Stimulated activated naive CD8-positive, alpha-beta T cell treated with anti-CD3 and anti-CD28 coated beads, Interleukin-15, Interleukin-2, amounts not matched to agents 100 U/mL and 50 U/mL, for 24 hours (primary cell): Measurements from ENCODE around the gene KHDC3L.
"Not testable (repeated sequence)": the region's sequence is repeated elsewhere in the genome, so short reads cannot be mapped to it uniquely, and the experiment has no call there.

Experiments used
- ATAC-seq: fragments of 150-1000 bp; cut with Tn5 transposase; one replicate; pipeline ENCODE4 v1.10.0; 2021
- DNase-seq: peaks from one replicate; pipeline ENCODE4 v3.0.0; 2021

The KHDC3L gene

DNA sequence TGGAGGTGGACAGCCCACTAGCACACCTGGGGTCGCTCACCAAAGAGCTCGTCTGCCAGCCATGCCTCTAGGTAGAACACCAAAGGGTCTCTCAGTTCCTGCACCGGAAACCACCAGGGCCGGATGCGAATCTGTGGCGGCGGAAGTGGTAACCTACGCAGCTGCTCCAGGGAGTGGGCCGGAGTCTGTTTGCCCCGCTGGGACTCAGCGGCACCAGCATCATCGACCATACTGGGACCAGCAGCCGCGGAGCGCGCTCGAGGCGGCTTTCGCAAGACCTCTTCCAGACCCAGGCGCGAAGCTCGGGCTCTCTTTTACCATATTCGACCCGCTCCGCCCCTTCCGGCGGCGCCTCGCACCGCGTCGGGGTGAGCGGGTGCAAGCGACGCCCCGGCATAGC lies 7.1 kb downstream of the KHDC3L start, which contains the start of gene OOEP:
OOEP (minus strand) TSS at position 335 of the 400 bp plus-strand sequence; CDS start at position 230, 105 bp downstream.
- ATAC-seq (no peak), DNase-seq (no peak)

DNA sequence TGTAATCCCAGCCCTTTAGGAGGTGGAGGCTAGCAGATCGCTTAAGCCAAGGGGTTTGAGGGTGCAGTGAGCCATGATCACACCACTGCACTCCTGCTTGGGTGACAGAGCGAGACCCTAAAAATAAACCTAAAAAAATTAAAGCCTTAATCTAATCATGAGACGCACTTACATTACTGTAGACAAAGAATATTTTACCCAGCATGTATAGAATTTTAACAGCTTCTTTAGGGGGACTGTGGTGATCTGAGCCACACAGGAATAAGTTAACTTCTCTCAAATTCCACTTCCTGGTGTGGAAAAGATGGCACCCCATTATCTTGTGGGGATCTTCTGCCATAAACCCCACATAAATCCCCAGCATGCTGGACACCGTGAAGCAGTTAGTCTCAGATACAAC lies 9.5 kb downstream of the KHDC3L start:
- ATAC-seq (no peak), DNase-seq (no peak)

DNA sequence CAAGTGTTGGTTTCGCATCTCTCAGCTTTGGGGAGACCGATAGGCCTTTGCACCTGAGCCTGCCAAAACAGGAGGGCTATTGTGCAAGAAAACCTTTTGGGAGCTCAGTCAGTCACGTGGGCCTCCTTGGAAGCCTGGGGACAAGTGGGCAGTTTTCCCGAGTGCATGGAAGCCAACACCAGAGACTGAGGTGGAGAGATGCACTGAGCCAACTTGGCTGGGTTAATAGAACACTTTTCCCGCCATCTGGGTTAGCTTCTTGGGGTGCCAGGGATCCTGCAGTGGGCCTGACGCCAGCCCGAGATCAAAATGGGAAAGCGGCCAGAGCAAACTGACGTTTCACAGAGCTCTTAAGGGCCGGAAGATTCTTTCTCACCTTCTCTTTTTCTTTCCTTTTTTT lies 10.1 kb downstream of the KHDC3L start:
- ATAC-seq = no peak

DNA sequence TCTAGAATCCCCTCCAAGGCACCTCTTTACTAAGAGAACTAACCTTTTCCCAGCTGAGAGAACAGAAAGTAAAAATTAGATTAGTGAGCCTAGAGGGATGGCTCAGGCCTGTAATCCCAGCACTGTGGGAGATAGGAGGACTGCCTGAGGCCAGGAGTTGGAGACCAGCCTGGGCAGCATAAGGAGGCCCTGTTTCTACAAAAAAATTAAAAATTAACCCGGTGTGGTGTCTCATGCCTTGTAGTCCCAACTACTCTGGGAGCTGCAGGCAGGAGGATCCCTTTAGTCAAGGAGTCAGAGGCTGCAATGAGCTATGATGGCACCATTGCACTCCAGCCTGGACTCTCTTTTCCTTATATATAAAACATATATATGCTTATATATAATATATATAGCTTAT lies 12.8 kb downstream of the KHDC3L start:
- ATAC-seq (no peak), DNase-seq (no peak)

More for the DNA sequence above, 10.1 kb downstream of the KHDC3L start:
- no peak for DNase-seq

- DNase-seq (no peak), ATAC-seq (no peak)
These were observed 14.8 kb downstream of the KHDC3L start for GRCh38 chr6:73377225-73377624.

DNA sequence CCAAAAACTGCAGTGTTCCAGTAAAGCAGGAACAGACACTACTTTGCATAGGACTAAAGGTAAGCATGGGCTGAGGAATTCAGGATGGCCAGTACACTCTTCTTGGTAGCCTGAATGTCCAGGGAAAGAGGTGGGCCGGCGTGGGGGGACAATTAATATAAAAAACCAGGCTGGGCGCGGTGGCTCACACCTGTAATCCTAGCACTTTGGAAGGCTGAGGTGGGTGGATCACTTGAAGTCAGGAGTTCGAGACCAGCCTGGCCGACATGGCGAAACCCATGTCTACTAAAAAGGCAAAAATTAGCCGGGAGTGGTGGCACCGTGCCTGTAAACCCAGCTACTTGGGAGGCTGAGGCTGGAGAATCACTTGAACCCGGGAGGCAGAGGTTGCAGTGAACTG lies 19.1 kb downstream of the KHDC3L start:
- not testable (repeated sequence) for DNase-seq, ATAC-seq

GRCh38 chr6:73382462-73383113 lies 20.1 kb downstream of the KHDC3L start:
- ATAC-seq (no peak), DNase-seq (no peak)

GRCh38 chr6:73388433-73388799 lies 26.0 kb downstream of the KHDC3L start:
- DNase-seq (no peak), ATAC-seq (no peak)

DNA sequence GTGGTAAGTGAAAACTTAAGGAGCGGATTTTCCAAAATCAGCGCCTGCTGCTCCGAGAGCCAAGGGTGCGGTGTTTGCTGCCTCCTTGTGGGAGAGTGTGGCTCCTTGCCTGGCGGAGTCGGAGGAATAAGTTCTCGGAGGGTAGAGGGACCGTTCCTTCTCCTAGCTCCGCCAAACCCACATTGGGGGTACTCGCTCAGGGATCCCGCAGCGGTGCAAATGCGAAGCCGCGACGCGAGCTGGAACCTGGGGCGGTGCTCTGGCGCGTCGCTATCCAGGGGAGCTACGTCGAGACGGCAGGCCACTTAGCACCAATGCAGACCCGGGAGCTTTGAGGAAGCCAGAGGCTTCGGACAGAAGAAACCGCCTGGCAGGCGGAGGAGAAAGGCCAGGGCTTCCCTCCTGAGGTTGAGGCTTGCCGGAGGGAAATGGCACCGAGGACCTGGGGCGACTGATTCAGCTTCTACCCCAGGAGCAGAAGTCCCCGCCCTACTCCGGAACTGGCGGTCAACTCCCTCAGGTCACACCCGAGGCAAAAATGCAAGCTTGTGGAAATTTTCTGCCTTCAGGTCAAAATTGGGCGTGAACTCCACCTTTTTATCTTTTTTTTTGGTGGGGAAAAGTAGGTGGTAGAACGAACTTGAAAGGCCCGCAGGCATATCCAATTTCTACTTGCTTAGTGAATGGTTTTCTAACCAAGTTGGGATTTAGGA lies 26.5 kb downstream of the KHDC3L start:
- ATAC-seq (peak; percentile 87), DNase-seq (peak; percentile 68)

DNA sequence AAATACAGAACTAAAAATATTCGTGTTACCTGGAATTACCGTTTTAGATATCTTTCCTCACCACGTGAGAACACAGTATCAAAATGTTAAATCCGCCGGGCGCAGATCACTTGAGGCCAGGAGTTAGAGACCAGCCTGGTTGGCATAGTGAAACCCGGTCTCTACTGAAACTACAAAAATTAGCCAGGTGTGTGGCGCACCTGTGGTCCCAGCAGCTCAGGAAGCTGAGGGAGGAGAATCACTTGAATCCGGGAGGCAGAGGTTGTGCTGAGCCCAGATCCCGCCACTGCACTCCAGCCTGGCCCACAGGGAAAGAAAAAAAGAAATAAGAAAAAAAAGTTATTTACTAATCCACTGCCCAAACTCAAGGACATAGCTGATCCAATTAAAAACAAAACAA lies 27.4 kb downstream of the KHDC3L start:
- ATAC-seq = no peak

DNA sequence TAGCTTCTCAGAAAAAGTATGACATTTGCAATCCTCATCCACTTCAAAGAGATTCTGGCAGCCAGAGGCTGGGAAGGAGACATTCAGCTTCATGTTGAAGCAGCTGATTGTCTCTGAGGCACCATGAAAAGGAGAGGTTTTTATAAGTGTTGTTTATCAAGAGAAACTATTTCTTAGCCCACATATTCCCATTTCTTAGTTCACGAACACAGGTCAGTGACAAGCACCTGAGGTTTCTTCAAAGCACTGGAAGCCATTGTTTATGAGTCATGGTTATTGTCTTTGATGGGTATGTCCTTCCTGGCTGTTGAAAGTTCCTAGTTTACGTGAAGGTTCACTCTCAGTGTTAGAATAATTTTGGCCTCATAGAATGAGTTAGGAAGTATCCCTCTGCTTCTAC lies 29.2 kb downstream of the KHDC3L start:
- ATAC-seq (no peak), DNase-seq (no peak)

More for the DNA sequence above, 27.4 kb downstream of the KHDC3L start:
- no peak for DNase-seq

GRCh38 chr6:73392188-73392587 lies 29.7 kb downstream of the KHDC3L start:
- not testable (repeated sequence) for DNase-seq, ATAC-seq

DNA sequence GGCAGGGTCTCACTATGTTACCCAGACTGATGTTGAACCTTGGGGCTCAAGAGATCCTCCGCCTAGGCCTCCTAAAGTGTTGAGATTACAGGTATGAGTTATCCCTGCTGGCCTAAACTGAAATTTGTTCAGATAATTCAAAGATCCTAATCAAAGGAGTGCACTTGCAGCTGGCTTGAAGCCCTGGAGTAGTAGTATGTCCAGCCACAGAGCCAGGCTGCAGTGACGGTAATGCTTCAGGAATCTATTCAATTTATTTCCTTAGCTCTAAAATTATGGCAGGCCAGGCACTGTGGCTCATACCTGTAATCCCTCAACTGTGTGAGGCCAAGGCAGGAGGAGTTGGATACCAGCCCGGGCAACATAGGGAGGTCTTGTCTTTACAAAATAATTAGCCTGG lies 30.8 kb downstream of the KHDC3L start:
- ATAC-seq (no peak), DNase-seq (no peak)

DNA sequence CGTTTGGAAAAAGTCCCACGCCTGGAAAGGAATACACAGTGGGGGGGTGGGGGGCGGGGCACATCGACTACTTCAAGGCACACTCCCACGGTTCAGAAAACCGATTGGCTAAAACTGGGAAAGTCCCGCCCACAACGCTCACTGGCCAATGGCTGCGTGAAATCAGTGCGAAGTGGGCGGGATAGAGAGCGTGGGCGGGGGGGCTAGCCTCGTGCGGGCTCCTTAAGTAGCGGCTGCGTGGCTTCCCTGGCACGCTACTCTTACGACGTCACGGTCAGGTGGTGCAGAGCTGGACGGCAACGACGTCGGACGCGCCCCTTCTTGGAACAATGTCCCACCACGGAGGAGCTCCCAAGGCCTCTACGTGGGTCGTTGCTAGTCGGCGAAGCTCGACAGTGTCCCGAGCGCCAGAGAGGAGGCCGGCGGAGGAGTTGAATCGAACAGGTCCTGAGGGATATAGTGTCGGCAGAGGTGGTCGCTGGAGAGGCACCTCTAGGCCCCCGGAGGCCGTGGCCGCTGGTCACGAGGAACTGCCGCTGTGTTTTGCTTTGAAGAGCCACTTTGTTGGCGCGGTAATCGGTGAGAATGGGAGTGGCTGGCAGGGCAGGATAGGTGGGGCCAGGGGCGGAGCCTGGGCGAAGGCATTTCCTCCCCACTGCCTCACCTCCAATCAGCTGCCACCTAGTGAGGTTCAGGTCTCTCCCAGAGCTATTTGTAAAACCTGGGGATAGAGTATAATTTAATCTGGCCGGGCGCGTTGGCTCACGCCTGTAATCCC lies 32.3 kb downstream of the KHDC3L start, which contains the start of gene DDX43:
DDX43 (plus strand) TSS at position 252 of the 778 bp plus-strand sequence; CDS start at position 330, 78 bp downstream.
- ATAC-seq = peak; percentile 37
- peak; percentile 35 for DNase-seq

GRCh38 chr6:73395875-73396274 lies 33.4 kb downstream of the KHDC3L start:
- DNase-seq = no peak
- ATAC-seq = no peak

GRCh38 chr6:73400656-73401055 lies 38.2 kb downstream of the KHDC3L start:
- DNase-seq (no peak), ATAC-seq (no peak)

DNA sequence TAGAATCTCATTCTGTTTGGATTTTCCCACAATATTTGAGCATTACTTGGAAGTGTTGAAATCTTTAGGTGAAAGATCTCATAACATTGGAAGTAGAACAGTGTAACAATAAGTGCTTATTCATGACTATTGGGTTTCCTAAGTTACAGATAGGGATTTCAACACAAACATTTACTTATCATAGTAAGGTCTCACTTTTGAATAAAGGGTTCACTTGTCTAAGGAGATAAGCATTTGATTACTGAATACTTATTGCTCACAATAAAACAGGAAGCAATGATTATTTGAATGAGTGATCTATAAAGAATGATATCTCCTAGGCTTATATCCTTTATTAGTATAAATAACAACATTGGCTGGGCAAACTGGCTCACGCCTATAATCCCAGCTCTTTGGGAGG lies 46.9 kb downstream of the KHDC3L start:
- ATAC-seq (no peak), DNase-seq (no peak)

GRCh38 chr6:73413102-73413501 lies 50.6 kb downstream of the KHDC3L start:
- DNase-seq (no peak), ATAC-seq (no peak)
